HG02884 (cell line): ENCODE measurements around the gene CPEB4.

Source experiments
- ATAC-seq: cut with Tn5 transposase; IDR thresholded peaks from one replicate; pipeline ENCODE4 v1.9.1; 2021; ENCODE audit warnings: mild to moderate bottlenecking, moderate library complexity; ENCODE audit not compliant: unreplicated experiment

CPEB4 gene

DNA sequence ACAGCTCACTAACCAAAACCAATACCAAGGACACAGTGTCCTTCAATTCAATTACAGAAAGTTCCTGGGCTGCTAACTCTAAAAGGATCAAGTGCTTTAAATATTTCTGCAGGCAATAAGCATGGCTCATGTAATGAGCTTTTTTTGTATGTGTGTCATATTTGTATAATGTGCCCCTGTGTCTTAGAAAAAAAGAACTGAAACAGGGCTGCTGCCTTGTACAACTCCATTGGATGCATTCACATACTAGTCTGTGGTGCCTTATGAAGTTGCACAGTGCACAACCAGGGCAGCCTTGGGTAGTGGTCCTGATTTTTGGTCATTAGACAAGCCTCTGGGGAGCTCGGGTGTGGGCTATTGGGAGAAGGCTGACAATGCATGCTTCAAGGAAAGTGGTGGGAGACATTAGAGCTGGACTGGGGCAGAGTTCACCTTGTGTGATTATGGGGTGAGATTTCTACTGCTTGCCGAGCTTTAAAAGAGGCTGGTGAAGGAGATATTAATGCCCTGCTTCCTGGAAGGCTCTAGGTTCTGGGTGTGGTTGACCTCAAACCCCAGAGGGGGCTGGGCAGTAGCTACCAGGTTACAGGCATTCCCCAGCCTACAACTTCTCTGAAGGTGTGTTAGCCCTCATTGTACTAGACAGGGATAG, 3.6 kb upstream of the CPEB4 start:
- no peak for ATAC-seq

DNA sequence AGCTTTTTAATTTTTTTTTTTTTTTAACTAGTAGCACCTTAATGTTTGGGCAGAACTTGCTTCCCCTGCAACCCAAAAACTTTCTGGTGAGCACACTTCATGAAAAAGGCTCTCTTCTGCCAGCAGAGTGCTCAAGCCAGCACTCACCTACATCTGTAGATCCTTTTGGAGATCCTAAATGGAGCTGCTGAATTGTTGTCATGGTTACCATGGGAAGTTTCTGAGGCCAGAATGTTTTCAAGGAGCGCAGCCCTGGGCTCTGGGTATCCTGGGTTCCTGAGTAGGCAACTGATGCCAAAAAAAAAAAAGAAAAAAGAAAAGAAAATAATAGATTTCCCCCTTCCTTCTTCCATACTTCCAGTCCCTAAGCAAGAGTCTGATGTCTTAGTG, 3.1 kb upstream of the CPEB4 start:
- ATAC-seq = no peak

DNA sequence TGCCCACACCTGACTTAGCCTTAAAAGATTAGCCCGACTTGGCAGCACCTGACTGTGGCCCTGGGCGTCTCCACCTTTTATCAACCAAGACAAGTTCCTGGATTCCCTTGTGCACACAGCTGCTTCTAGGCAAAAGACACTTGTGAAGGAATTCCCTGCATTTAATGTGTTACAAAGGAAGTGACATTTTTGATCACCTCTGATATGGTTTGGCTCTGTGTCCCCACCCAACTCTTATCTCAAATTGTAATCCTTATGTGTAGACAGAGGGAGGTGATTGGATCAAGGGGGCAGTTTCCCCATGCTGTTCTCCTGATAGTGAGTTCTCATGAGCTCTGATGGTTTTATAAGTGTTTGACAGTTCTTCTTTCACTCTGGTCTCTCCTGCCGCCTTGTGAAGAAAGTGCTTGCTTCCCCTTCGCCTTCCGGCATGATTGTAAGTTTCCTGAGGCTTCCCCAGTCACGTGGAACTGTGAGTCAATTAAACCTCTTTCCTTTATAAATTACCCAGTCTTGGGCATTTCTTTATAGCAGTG, 2.6 kb upstream of the CPEB4 start:
- no peak for ATAC-seq

DNA sequence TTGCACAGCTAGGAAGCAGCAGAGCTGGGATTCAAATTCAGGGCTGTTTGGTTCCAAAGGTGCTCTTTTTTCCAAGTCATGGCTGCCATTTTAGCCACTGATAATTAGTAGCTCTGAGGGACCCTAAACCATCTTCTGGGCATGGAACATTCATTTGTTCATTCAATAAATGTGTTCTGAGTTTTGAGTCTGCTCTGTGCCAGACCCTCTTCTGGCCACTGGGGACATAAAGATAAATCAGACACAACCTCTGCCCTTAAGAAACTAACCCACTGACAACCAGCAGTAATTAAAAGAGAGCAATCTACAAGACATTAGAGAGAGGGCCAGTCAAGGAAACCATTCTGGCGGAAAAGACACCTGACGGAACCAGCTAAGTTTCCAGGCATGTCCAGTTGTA, 2.0 kb upstream of the CPEB4 start:
- no peak for ATAC-seq

DNA sequence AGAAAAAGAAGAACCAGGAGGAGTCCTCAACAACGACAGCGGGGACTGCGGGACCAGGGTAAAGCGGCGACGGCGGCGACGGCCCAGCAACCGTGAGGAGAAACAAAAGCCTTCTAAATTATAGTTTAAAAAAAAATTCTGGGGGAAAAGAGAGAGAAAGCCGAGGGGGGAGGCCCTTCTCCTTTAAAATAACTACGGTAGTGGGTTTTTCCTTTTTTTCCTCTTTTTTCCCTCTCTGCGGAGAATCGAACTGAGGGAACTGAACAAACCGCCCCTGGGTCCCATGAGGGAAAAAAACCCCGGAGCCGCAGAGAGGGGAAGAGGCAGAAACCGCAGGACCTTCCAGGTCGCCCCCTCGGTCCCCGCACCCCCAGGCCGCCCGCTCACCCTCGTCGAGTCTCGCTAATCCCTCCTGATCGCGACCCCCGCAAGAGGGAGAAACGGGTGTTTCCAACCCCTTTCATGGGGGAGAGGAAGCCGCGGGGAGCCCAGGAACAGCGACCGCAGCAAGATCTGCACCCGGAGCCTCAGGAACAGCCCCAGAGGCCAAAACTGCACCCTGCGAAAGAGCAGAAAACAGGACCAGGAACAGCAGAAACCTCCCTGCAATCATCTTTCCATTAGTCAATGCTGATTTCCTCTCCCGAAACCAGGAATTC, 453 bp downstream of the CPEB4 start:
- ATAC-seq = no peak

DNA sequence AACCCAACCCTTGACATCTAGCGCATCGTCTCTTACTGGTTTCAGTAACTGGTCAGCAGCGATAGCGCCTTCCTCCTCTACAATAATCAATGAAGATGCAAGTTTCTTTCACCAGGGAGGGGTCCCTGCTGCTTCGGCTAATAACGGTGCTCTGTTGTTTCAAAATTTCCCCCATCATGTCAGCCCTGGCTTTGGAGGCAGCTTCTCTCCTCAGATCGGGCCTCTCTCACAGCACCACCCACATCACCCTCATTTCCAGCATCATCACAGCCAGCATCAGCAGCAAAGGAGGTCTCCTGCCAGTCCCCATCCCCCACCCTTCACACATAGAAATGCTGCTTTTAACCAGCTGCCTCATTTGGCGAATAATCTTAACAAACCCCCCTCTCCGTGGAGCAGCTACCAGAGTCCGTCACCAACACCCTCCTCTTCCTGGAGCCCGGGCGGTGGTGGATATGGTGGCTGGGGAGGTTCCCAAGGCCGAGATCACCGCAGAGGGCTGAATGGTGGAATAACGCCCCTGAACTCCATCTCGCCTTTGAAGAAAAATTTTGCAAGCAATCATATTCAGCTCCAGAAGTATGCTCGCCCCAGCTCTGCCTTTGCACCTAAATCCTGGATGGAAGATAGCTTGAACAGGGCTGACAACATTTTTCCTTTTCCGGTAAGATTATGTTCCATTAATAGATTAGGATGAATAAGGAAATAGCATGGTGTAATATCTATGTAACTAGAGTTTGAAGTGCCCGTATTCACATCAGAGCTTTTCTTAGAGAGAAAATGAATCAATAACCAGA, 2.2 kb downstream of the CPEB4 start:
- ATAC-seq = no peak

DNA sequence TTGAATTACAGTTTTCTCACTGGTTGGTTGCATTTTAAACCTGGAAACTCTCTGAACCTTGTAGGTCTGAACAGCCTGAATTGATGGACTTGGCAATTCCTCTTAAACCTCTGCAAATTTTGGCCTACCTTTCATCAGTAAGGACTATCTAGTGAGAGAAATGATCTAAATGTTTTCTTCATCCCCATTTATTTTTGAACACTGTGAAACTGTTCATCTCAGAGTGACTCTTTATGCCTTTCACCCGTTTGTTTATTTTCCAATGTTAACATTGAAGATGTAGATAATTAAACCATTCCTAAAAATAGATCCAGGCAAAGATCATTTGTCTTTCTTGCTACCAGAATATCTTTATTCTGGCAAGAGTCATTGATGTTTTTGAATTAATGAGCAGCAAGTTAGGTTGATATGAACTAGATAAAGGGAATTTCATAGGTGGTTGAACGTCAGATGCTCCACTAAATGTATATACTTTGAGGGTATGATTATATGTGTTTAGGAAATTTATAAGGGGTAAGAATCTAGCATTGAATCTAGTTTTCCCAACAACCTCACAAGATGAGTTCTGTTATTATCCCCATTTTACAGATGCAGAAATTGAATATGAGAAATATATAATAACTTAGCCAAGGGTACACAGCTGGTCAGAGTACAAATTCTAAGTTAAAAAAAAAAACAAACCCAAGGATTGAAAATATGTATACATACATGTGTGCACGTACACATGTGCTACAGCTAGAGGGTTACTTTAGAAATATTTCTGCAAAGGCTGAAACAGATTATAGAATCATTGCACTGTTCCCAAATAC, 3.4 kb downstream of the CPEB4 start:
- no peak for ATAC-seq

DNA sequence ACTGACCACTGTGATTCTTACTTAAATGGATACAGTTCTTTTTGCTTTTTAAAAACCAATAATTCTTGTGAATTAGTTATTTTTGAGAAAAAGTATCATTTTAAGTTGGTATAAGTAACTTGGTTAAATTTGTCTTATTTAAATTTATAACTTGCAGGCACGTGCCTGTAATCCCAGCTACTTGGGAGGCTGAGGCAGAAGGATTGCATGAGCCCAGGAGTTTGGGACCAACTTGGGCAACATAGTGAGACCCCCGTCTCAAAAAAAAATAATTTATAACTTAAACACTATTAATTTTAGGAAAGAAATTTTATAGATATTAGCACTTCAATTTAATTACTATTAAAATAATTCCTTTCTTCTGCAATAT, 5.0 kb downstream of the CPEB4 start:
- ATAC-seq = no peak

DNA sequence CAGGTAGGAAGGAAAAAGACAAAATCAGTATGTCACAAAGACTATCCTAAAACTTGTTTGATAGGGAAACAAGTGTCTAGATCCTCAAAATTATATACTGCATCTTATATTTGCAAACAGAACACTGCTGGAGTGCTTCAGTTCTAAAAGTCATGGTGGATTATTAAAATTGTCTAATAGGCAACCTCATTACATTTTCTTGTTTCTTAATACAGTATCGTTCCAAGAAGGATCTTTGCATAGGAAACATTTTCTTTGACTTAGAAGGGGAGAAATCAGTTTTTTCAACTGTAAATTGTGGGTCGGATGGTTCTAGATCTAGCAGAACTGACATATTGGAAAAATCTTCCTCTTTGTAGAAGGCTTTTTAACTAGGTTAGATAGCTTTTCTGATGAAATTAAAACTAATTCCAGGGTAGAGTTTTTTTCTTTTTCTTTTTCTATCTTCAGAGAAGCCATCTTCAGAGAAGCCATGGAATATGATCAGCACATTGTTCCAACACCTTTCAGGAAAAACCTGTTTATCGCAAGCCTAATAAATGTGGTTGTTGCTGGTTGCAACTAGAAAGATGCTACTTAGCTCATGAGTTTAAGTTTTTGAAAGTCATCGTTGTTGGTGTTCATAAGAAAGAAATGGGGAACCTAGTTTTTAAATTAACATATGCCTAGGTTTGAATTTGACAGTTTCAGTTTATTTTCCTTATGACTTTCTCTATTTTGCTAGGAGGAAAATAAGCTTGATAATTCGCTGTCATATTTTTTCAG, 7.4 kb downstream of the CPEB4 start:
- no peak for ATAC-seq

DNA sequence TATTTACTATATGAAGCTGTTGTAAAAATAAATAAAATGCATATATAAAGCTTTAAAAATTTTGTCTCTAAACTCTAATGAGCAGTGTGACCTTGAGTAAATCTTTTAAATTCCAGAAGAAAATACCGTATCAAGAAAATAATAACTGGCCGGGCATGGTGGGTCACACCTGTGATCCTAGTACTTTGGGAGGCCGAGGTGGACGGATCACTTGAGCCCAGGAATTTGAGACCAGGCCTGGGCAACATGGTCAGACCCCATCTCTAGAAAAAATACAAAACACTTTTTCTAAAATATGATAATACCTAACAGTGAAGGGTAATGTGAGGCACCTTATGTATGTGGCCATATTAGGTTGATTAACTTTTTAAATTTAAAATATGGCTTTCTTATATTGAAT, 8.5 kb downstream of the CPEB4 start:
- ATAC-seq = no peak

DNA sequence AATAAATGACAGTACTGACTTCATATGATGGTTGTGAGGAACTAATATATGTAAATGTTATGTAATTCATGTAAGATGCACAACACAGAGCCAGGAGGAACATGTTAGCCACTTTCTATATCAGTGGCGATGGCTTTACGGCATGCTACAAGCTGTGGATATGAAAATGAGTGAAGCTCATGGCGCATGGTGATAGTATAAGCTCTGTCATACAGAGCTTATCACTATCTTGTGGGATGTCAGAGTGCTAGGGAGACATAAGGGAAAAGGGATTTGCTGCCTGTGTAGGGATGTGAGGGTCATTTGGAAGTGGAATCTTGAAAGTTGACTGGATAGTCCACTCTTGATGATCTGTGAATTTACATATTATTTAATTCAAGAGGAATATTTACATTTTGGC, 13.6 kb downstream of the CPEB4 start:
- no peak for ATAC-seq

DNA sequence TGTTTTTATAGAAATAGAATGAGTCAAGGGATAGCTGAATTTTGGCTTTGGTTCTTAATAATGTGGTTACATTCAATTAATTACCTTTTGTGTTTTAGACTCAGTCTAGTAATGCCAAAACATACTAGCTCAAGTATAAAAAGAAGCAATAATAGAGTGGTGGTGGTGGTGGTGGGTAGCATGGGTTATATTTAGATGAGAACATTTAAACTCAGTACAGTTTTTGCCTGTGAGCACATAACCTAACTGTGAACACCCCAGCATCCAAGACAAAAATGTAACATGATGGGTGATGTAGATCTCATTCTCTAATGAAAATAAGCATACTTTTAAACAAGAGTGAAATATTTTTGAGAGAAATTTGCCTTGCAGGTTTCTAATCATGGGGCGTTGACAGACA, 14.2 kb downstream of the CPEB4 start:
- no peak for ATAC-seq

DNA sequence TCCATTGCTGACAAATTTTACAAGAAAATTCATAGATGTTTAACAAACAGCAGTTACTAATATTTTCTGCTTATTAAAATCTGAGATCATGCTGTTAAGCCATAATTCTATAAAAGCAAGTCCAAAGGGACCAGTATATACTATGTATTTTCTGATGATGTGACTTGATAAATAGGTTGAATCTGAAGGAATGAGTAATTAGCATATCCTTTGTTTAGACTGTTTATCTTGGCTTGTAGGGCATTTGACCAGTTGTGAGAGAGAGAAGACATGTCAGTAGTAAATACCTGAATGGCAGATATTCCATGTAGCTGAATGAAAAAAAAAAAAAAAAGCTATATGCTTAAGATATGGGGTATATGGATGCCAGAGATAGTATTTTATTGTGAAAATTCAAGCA, 14.6 kb downstream of the CPEB4 start:
- ATAC-seq = no peak

DNA sequence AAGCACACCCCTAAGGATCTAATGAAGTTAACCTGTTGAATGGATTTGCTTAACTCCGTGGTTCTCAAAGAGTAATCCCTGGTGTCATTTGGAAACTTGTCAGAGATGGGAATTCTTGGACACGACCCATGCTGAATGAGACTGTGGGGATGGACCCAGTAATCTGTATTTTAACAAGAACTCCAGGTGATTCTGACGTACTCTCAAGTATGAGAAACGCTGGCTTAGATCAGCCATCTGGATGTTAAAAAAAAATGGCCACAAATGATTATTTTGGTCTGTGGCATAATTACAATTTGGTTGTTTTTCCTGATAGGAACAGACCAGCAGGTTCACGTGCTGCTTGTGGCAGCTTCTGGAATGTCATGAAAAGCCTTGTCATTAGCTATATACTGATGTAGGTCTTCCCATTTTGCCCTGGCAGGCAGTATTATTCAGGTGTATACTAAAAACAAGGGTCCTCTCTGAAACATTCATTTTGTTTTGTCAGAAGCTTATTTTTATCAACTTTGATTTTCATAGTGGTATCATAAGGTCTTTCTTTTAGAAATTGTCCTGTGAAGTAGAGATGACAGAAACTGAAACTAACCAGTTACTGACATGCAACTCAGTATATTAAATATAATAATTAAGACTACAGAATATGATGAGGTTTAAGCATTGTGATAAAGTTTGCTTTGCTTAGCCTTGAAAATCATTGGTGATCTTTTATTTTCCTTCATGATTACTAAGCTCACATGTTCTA, 15.4 kb downstream of the CPEB4 start:
- ATAC-seq = no peak

DNA sequence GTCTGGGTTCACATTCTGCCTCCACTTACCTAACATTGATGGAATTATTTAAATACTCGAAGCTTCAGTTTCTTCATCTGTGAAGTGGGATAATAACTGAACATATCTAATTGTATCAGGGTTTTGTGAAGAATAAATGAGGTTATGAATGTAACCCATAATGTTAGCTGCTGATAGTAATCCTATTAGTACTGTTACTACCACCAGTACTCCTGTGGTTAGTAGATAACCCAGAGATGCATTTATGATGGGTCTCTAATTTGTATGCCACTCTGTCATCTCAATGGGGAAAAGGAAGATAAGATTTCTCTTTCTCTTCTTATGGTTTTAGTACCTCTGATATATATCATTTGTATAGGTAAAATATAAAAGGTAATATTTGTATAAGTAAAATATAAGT, 16.0 kb downstream of the CPEB4 start:
- ATAC-seq = no peak

DNA sequence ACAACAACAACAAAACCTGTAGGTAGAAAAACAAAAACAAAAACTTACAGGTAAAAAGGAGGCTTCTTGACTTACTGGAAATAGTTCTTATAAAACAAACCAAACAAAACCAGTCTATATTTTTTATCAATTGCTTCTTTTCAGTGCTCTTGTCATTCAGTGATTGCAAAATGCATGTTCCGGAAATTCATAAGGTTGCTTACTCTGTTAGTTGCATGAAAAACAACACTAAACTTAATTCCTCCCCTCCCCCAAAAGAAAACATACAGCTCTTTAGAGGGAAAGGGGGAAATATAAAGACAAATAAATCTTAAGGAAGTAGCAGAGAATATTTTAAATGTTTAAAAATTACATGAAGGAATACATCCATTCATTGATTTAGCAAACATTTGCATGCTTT, 19.1 kb downstream of the CPEB4 start:
- ATAC-seq = no peak

DNA sequence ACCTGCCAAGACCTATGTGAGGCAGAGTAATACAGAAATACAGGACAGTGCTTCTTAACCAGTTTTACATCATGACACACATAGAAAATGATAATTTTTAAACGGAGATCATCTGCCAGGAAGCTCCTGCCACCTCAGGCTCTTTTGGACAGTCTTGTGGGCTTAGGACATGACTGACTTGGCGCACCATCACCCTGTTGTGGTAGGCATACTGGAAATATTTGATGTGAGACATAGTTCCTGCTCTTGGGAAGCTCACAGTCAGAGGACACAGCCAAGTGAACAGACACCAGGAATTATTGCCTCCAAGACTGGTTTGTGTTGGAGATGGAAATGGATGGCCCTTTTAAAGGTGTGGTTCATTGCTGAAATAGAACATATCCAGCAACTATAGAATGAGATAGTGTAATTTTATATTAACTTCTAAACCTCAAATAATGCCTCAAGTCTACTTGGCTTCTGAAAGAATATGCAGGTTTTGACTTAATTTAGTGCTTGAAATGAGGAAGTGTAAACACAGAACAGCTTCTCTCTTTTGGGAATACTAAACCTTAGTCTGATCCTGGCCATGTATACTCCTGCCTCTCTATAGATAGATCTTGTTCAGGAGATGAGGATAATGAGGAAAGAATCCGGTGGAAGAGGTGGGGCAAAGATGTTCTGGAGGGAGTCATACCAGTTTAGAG, 19.7 kb downstream of the CPEB4 start:
- no peak for ATAC-seq

DNA sequence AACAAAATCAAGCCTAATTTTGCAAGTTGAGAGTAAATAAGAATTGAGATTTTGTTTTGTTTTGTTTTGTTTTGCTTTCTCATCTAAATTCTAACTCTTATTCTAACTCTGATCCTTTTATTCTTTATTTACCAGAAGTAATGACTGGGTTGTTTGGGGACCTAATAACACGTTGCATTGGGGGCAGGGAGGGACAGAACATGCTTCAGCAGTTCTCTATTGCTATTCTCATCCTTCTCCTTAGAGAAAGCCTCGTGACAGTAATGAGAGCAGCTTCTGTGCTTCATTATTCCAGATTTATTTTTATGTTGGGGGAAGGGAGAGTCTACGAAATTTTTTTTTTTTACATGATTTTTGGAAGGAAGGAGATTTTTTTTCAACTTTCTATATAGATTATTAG, 21.1 kb downstream of the CPEB4 start:
- no peak for ATAC-seq

DNA sequence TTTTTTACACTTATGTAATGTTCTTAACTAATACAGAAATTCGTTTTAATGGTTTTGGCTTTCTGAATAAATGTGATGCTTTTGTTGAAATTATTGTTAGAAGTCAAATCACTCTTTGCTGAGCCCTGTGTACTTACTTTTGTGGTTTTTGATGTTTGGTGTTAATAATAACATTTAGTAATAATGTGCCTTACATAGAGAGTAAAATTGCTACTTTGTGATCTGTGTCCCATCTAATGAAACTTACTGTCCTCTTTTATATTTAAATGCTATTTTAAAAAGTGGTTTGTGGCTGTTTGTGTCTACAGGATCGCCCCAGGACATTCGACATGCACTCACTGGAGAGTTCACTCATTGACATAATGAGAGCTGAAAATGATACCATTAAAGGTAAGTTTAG, 22.1 kb downstream of the CPEB4 start:
- no peak for ATAC-seq
